ENCODE results near the gene RPS6KA2.

RPS6KA2 gene

GRCh38 chr6:166444446-166444845 lies 182.6 kb downstream of the RPS6KA2 start:
- DNase-seq (ENCODE audit: low spot score), result no peak

DNA sequence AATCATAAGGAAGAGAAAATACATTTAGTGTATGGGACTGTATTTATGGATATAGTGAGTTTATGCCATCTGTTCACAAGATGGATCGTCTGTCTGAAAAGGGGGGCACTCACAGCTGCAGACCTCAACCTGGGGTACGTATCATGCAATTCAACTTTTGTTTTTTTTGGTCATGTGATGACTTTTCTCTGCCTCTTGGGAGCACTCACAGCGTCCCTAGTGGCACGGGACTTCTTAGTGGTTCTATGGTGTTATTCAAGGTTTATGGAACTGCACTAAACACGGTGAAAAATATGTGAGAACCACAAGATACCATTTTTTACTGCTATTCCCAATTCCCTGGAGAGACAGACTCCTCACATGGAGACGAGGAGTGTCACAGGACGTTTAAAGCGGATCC lies 183.9 kb downstream of the RPS6KA2 start:
- DNase-seq (ENCODE audit: low spot score), result no peak

DNA sequence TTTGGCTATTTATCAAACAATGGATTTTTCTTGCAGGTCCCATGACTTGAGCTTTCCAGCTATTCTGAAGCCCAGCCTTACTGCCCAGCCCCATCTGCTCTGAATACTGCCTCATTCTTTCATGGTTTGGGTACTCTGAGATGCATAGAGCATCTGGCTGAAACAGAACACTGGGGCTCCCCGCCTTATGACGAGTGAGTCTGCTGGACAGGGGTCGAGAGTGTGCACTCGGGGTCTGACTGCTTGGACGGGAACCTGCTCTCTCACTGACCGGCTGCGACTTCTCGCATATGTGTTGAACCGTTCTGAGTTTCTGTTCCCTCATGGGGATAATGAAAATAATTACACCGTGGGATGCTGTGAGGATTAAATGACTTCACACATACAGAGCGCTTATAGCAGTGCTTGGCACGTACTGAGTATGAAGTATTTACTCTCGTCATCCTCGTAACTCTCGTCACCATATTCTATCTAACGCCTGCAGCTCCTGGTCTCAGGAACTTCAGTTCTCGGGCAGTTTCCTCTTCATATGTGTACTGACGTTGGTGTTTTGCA lies 184.8 kb downstream of the RPS6KA2 start:
- no peak for DNase-seq (ENCODE audit: low spot score)

DNA sequence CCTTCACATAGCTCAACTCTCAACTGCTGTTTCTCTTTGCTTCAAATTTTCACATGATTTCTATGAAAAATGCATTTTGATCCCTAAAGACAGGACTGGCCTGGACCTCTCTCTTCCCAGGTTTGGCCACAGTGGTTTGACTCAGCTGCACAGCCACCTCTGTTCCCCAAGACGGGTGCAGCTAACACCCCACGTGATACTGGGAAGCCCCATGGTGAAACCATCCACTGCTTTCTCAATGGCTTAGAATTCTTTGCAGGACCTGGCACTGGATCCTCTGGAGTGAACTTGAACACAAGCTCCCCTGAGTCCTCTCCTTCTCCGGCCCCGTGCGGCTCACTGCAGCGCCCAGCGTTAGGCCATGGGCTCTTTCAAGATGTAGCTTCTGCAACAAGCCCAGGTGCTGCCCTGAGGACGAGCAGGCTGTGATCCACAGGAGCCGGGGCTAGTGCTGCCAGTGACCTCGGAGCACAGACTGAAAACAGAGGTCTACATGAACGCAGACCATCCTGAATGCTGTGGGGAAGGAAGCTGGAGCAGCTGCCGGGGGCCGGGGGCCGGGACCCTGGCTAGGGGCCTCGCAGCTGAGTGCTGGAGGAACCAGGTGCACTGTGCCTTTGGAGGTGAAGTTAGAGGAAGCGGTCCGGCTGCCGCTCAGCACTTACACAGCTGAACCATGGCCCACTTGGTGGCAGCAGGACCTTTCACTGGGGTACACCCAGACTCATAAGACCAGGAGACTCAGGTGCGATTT lies 185.5 kb downstream of the RPS6KA2 start:
- peak; percentile 16 for DNase-seq (ENCODE audit: low spot score)

DNA sequence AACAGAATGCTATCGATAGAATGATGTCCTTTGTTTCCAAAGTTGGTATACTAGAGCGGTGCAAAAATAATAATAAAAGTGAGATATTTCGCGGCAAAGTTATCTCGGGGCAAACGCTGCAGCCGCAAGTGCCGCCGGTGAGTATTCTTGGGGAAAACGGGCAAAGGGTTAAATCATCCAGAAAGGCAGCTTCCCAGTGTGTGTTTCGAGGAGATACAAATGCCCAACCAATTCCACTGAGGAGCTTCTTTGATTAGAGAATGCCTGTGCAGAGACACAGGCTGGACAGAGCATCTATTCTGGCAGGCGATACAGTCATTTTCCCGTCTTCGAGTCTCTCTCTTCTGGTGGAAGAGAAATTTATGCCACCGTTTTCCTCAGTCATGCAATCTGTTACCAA lies 186.3 kb downstream of the RPS6KA2 start:
- no peak for DNase-seq (ENCODE audit: low spot score)

DNA sequence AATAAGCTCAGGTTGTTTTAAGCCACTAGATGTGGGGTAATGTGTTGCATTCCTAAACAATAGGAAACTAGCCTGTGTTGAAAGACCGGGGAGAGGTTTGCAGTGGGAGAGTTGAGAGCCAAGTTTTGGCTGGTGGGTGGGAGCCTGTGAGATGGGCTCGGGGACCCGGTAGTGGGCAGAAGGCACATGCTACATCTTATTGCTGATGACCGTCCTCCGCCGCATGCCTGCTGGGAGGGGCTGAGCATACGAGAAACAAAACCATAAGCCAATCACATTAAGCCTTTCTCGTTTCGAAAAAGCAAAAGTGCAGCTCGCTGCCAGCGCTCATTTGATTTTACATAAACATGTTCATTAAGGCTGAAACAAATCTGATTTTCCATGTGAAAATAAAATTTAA lies 186.9 kb downstream of the RPS6KA2 start:
- no peak for DNase-seq (ENCODE audit: low spot score)

- DNase-seq (ENCODE audit: low spot score), result peak; percentile 73
These were observed 187.5 kb downstream of the RPS6KA2 start for GRCh38 chr6:166439366-166440091.

- no peak for DNase-seq (ENCODE audit: low spot score)
These were observed 188.7 kb downstream of the RPS6KA2 start for GRCh38 chr6:166438211-166438861.

- peak; percentile 42 for DNase-seq (ENCODE audit: low spot score)
These were observed 189.4 kb downstream of the RPS6KA2 start for GRCh38 chr6:166437661-166438060.

DNA sequence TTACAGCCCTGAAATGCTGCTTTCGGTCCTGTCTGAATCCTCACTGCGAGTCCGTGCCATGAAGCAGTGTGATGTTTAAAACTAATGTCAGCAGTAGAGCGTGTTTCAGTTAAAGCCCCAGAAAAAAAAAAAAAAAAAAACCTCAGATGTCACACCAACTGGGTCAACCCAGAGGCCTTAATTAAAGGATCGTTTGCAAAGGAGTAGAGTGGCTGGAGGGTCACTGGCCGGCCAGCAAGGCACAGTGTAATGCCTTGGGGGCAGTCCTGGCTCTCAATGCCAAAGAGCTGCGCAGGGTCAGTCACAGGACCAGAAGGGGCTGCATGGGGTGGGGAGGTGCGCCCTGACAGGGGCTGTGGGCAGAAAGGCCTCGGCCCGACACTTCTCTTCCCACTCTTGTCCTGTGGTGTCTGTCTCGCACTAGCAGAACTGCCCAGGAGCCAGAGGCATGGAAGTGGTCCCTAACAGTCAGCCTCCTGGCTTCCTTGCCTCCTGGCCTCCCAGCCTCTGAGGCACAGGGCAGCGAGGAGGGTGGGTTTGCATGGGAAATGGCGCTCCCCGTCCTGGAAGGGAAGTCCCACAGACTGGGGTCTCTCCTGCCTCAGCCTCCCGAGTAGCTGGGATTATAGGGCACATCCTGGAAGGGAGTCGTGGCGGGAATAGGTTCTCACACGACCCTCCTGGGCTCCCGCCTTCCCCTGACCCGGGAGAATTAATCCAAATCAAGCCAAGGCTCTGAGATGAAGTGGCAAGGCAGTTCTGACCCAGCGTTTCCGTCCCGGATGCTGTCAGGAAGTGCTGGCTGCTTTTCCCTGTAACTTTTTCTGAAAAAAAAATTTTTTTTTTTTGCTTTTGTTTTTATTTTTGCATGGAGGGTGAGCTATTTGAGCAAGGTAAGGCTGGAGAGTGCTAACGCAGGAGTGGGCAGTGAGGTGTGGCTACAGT lies 190.6 kb downstream of the RPS6KA2 start:
- DNase-seq (ENCODE audit: low spot score), result no peak

DNA sequence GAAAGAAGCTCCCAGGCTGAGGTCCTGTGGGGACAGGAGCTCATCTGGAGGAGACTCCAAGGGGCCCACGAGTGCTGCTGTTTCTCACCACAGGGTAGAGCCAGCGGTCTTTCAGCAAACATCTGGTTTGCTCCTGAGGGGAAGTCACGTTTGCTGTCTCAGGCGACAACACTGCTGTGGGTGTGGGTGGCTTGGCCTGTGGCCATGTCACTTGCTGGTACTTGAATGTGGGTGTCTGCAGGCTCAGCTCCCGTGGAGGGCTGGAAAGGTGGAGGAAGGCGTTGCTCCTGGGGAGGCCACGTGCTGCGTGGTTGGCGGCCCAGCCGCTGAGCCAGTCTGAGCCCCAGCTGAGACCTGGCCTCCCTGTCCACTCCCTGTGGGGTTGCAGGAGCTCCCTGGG lies 191.5 kb downstream of the RPS6KA2 start:
- DNase-seq (ENCODE audit: low spot score), result no peak

DNA sequence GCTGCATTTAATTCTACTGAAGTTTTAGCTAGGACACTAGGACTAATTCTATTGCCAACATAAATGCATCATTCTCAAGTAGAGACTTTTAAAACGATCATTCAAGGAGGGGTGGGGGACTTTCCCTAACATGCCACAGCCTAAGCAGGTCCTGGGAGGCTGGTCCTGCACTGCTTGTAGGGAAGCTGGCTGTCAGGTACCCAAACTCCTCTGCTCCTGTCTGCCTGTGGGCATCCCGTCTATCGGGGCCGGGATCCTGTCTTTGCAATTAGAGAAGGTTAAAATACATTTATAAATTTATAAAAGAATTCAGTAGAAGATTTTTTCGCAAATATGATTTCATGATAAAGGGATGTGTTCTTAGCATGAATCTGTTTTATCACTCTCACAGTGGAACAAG lies 192.7 kb downstream of the RPS6KA2 start:
- DNase-seq (ENCODE audit: low spot score), result no peak

DNA sequence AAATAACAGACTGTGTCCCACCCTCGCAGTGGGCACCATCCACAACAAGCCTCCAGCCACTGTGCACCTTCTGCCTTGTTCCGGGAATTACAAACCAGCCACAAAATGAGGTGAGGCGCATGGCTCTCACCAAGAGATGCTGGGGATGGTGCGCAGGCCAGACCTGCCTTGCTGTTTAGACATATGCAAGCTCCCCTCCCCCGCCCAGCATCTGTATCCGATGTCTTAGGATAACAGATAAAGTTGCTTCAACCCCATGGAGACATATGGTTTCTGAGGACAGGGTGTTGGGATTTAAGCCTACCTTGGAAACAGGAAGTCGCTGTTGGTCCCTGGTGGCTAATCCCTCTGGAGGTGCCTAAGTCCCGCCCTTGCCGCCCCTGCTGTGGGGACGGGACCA lies 194.0 kb downstream of the RPS6KA2 start:
- no peak for DNase-seq (ENCODE audit: low spot score)

GRCh38 chr6:166430269-166430668 lies 196.8 kb downstream of the RPS6KA2 start:
- no peak for DNase-seq (ENCODE audit: low spot score)

GRCh38 chr6:166424431-166424830 lies 202.6 kb downstream of the RPS6KA2 start:
- no peak for DNase-seq (ENCODE audit: low spot score)

DNA sequence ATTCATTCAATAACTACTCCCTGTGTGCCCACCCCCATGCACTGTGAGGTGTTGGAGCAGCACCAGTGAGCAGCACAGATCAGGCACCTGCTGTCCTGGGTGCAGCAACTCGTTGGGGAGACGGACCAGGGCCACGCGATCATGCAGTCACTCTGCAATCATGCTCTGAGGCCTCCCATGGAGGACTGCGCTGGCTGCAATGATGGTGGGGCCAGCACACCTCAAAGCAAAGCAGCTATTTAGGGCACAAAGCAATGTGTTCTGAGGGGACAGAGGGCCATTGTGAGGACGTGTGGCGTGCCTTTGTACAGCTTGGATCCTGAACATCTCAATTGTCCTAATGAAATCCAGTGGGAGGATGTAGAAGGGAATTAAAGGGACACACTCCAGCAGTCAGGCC lies 203.3 kb downstream of the RPS6KA2 start:
- no peak for DNase-seq (ENCODE audit: low spot score)

DNA sequence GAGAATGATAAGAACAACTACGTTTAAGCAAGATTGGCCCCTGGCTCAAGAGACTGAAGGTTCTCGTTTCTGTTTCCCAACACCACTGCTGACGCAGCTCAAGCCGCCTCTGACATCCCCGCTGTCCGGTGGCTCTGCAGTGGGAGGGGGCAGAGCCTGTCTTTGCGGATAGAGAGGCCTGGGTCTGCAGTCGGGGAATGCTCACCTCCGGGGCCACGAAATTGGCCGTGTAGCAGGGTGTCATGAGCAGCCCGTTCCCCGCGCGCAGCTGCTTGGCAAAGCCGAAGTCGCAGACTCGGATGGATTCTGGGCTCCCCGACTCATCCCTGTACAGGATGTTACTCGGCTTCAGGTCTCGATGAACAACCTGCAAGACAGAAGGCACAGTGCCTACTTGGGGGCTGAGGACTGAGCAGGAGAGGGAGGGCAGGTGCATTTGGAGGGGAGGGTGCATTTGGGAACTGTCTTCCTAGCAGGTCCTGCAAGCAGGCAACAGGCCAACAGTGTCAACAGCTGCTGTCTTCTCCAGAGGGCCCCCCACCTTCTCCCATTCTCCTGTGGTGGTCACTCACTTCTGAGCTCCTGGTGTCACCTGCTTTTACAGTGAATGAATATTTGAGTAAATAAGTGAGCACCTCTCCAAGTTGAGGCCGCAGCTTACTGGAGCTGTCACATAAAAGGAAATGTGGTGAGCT lies 203.9 kb downstream of the RPS6KA2 start:
- no peak for DNase-seq (ENCODE audit: low spot score)

GRCh38 chr6:166422201-166422940 lies 204.7 kb downstream of the RPS6KA2 start:
- no peak for DNase-seq (ENCODE audit: low spot score)

DNA sequence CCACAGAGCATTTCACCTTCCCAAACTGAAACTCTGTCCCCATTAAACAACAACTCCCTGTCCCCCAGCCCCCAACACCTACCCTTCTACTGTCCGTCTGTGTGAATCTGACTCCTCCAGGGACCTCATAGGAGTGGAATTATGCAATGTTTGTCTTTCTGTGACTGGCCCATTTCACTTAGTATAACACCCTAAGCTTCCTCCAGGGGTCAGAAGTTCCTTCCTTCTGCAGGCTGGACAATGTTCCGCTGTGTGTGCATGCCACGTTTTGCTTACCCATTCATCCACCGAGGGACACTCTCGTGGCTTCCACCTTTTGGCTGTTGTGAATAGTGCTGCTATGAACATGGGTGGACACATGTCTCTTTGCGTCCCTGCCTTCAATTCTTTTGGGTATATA lies 206.7 kb downstream of the RPS6KA2 start:
- DNase-seq (ENCODE audit: low spot score), result no peak

DNA sequence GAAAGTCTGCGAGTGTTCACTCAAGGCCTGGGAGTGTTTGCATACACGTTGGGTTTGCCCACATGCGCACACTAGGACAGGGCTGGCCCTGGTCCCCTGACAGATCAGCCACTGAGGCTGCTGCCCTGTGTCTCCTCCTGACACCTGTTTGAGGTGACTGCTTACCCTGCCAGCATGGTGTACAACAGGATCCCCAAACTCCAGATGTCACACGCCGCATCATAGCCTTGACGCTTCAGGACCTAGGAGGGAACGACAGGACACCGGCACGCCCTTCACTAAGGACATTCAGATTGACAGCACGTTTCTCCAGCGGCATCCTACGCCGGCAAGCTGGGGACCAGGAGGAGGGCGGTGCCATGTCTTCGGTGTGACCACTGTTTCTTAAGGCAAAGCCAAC lies 207.3 kb downstream of the RPS6KA2 start:
- DNase-seq (ENCODE audit: low spot score), result no peak
